SK-N-DZ (cell line): ENCODE results near the gene L3MBTL4.

Source experiments
- DNase-seq: peaks from one replicate; pipeline ENCODE4 v3.0.0-alpha.2; 2015; ENCODE audit warnings: low spot score

The L3MBTL4 gene

GRCh38 chr18:6366776-6367175 is 47.9 kb downstream of the L3MBTL4 start:
- DNase-seq, result no peak

GRCh38 chr18:6365385-6365784 is 49.3 kb downstream of the L3MBTL4 start:
- no peak for DNase-seq

- DNase-seq, result no peak
These were observed 51.5 kb downstream of the L3MBTL4 start for GRCh38 chr18:6363216-6363615.

GRCh38 chr18:6362559-6363129 is 52.1 kb downstream of the L3MBTL4 start:
- DNase-seq, result no peak

GRCh38 chr18:6357668-6358067 is 57.0 kb downstream of the L3MBTL4 start:
- no peak for DNase-seq

GRCh38 chr18:6355789-6356589 is 58.7 kb downstream of the L3MBTL4 start:
- no peak for DNase-seq

- no peak for DNase-seq
These were observed 62.4 kb downstream of the L3MBTL4 start for GRCh38 chr18:6352275-6352674.

GRCh38 chr18:6342990-6343389 is 71.7 kb downstream of the L3MBTL4 start:
- no peak for DNase-seq

GRCh38 chr18:6341709-6342108 is 73.0 kb downstream of the L3MBTL4 start:
- no peak for DNase-seq

- no peak for DNase-seq
These were observed 73.4 kb downstream of the L3MBTL4 start for GRCh38 chr18:6341303-6341702.

GRCh38 chr18:6340121-6340520 is 74.6 kb downstream of the L3MBTL4 start:
- DNase-seq, result no peak

- DNase-seq, result no peak
These were observed 78.5 kb downstream of the L3MBTL4 start for GRCh38 chr18:6336239-6336638.

GRCh38 chr18:6333981-6334380 is 80.7 kb downstream of the L3MBTL4 start:
- no peak for DNase-seq

GRCh38 chr18:6331872-6332271 is 82.8 kb downstream of the L3MBTL4 start:
- DNase-seq, result no peak

- DNase-seq, result no peak
These were observed 83.9 kb downstream of the L3MBTL4 start for GRCh38 chr18:6330786-6331185.

GRCh38 chr18:6328621-6329010 is 86.1 kb downstream of the L3MBTL4 start:
- DNase-seq, result no peak

- no peak for DNase-seq
These were observed 86.7 kb downstream of the L3MBTL4 start for GRCh38 chr18:6327895-6328620.

GRCh38 chr18:6327485-6327884 is 87.2 kb downstream of the L3MBTL4 start:
- DNase-seq, result no peak

GRCh38 chr18:6326566-6326965 is 88.1 kb downstream of the L3MBTL4 start:
- DNase-seq, result no peak

- DNase-seq, result no peak
These were observed 91.3 kb downstream of the L3MBTL4 start for GRCh38 chr18:6323319-6323889.

GRCh38 chr18:6315517-6316331 is 99.0 kb downstream of the L3MBTL4 start:
- DNase-seq, result no peak

GRCh38 chr18:6313415-6313814 is 101.3 kb downstream of the L3MBTL4 start:
- DNase-seq, result no peak
